Osteoblast (primary cell): ENCODE data around the gene RAB30. TPM values are rescaled to one million over a fixed set of nuclear protein-coding genes. Genes with fewer than 3 reads are reported as not detected.

Experiments
- DNase-seq: peaks from one replicate; pipeline ENCODE4 v3.0.0; 2011; ENCODE audit warnings: low spot score, mixed read lengths; ENCODE audit not compliant: insufficient read length; ENCODE audit errors: missing footprints
- H2AFZ ChIP-seq: 2 replicates; pipeline ENCODE4 v1.6.0; 2011; ENCODE audit warnings: mild to moderate bottlenecking, low read length
- H3K27ac ChIP-seq: 2 replicates; pipeline ENCODE4 v1.5.1; 2011; ENCODE audit warnings: mild to moderate bottlenecking, low read depth, low read length, moderate library complexity
- H3K27me3 ChIP-seq: 2 replicates; pipeline ENCODE4 v1.6.0; 2012; ENCODE audit warnings: mild to moderate bottlenecking, control low read depth, inconsistent platforms, low read length, moderate library complexity; ENCODE audit not compliant: insufficient read depth
- H3K36me3 ChIP-seq: 2 replicates; pipeline ENCODE4 v1.5.1; 2011; ENCODE audit warnings: mild to moderate bottlenecking, low read length, control low read depth, moderate library complexity; ENCODE audit not compliant: insufficient read depth
- H3K4me1 ChIP-seq: 2 replicates; pipeline ENCODE4 v1.5.1; 2011; ENCODE audit warnings: mild to moderate bottlenecking, low read length, control low read depth, moderate library complexity; ENCODE audit not compliant: insufficient read depth
- H3K4me2 ChIP-seq: 2 replicates; pipeline ENCODE4 v1.6.0; 2011; ENCODE audit warnings: mild to moderate bottlenecking, low read length; ENCODE audit not compliant: insufficient read depth
- H3K4me3 ChIP-seq: fragments of 200-600 bp; sonication (generic); 3 replicates; pipeline ENCODE4 v1.5.1; 2012; ENCODE audit warnings: mild to moderate bottlenecking, low read length, inconsistent platforms; ENCODE audit not compliant: insufficient read depth
- H3K79me2 ChIP-seq: 2 replicates; pipeline ENCODE4 v1.6.0; 2012; ENCODE audit warnings: mild to moderate bottlenecking, low read length, control low read depth, inconsistent platforms; ENCODE audit not compliant: insufficient read depth
- H3K9me3 ChIP-seq: 2 replicates; pipeline ENCODE4 v1.5.1; 2011; ENCODE audit warnings: low read depth, low read length, control low read depth
- H4K20me1 ChIP-seq: 2 replicates; pipeline ENCODE4 v1.6.0; 2012; ENCODE audit warnings: mild to moderate bottlenecking, low read length, control low read depth; ENCODE audit not compliant: insufficient read depth
- total RNA-seq: library from RNA; depleted of rRNA; stranded (reverse); fragments of >200 nt; gene quantifications from 2 replicates; pipeline ENCODE4 v1.2.3, GENCODE V29; 2012
- TF ChIP-seq, protein P1 (sequence below): IDR thresholded peaks from 2 replicates; pipeline ENCODE4 v1.5.1; 2011; ENCODE audit warnings: mild to moderate bottlenecking, low read depth, low read length, moderate library complexity; ENCODE audit errors: extremely low read depth

RAB30 gene
- total RNA-seq, 1 donor, result 21.0 TPM

DNA sequence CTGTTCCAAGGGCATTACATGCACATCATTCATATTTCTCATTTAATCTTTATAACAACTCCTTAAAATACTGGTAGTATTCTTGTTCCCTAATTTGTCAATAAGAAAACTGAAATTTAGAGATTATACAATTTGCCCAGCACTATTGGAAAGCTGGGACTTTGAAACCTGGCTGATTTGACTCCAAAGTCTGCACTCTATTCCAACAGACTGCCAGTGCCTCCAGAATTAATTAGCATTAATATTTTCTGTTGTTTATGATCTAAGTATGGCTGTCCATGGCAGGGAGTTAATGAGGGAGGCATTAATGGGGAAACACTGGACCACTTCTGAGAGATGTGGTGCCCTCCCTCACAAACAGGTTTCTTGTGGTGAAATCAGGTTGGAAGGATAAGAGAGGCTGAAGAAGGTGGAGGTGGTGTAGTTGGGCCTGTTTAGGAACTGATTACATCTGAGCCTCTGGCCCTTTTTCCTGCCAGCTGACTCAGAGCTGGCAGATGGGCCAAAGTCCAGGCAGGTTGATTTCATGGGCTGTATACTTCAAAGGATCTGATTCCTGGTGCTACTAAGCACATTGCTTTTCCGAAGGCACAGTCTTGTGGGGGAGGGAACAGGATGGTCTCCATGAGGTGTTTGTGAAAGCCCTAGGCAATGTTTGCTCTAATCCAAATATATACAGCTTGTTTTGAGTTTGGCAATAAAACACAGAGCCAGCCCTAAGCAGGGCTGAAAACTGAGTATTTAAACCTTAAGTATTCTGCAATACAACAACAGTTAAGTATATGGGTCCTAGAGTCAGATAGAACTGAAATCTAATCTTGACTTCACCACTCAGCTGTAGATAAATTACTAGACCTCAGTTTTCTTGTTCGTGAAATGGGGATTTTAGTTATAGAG lies 21.0 kb upstream of the RAB30 start:
- Histone ChIP-seq H3K9me3 (no peaks in the 10 kb centered on the region), H4K20me1 (no peaks in the 10 kb centered on the region), H2AFZ (no peak overlapping the region), H3K27ac (no peak overlapping the region), H3K4me3 (no peak overlapping the region), H3K4me1 (peaks cover 7% of the 10 kb centered on the region), H3K36me3 (no peaks in the 10 kb centered on the region), H3K4me2 (no peak overlapping the region), H3K27me3 (no peaks in the 10 kb centered on the region), H3K79me2 (no peaks in the 10 kb centered on the region)
- DNase-seq, result no peak
- TF ChIP-seq, protein P1, sequence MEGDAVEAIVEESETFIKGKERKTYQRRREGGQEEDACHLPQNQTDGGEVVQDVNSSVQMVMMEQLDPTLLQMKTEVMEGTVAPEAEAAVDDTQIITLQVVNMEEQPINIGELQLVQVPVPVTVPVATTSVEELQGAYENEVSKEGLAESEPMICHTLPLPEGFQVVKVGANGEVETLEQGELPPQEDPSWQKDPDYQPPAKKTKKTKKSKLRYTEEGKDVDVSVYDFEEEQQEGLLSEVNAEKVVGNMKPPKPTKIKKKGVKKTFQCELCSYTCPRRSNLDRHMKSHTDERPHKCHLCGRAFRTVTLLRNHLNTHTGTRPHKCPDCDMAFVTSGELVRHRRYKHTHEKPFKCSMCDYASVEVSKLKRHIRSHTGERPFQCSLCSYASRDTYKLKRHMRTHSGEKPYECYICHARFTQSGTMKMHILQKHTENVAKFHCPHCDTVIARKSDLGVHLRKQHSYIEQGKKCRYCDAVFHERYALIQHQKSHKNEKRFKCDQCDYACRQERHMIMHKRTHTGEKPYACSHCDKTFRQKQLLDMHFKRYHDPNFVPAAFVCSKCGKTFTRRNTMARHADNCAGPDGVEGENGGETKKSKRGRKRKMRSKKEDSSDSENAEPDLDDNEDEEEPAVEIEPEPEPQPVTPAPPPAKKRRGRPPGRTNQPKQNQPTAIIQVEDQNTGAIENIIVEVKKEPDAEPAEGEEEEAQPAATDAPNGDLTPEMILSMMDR, result no peak

- no peaks in the 10 kb centered on the region for H3K36me3 ChIP-seq
- TF ChIP-seq, protein P1, result no peak
- no peaks in the 10 kb centered on the region for H3K79me2 ChIP-seq
- H3K4me3 ChIP-seq, result no peak overlapping the region
- H3K4me1 ChIP-seq, result no peaks in the 10 kb centered on the region
- no peak for DNase-seq
- peaks cover 3% of the 10 kb centered on the region for H4K20me1 ChIP-seq
- no peak overlapping the region for H3K27ac ChIP-seq
- no peaks in the 10 kb centered on the region for H3K9me3 ChIP-seq
- H3K27me3 ChIP-seq, result no peaks in the 10 kb centered on the region
- no peak overlapping the region for H3K4me2 ChIP-seq
- H2AFZ ChIP-seq, result no peak overlapping the region
These were observed 17.3 kb upstream of the RAB30 start for GRCh38 chr11:83088965-83089364.

- TF ChIP-seq, protein P1, result peak; percentile 13
- no peaks in the 10 kb centered on the region for H3K9me3 ChIP-seq
- H3K27me3 ChIP-seq, result no peaks in the 10 kb centered on the region
- H3K4me1 ChIP-seq, result no peaks in the 10 kb centered on the region
- no peak overlapping the region for H3K27ac ChIP-seq
- DNase-seq, result no peak
- no peaks in the 10 kb centered on the region for H3K79me2 ChIP-seq
- H3K4me2 ChIP-seq, result no peak overlapping the region
- no peak overlapping the region for H2AFZ ChIP-seq
- no peak overlapping the region for H3K4me3 ChIP-seq
- H3K36me3 ChIP-seq, result no peaks in the 10 kb centered on the region
- H4K20me1 ChIP-seq, result peaks cover 3% of the 10 kb centered on the region
These were observed 15.3 kb upstream of the RAB30 start for GRCh38 chr11:83087035-83087434.

DNA sequence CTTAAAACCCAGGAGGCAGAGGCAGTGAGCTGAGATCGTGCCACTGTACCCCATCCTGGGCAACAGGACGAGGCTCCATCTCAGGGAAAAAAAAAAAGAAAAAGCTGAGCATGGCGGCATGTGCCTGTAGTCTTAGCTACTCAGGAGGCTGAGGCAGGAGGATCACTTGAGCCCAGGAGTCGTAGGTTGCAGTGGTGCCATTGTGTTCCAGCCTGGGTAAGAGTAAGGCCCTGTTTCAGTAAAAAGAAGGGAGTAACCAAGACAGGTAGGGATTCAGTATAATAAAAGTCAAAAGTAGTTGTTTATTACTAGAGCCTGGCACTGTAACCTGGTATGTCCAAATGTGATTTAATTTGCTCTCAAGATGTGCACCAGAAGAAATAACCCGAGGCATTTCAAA lies 8.1 kb upstream of the RAB30 start:
- TF ChIP-seq, protein P1, result no peak
- Histone ChIP-seq H3K27ac (no peak overlapping the region), H3K4me1 (no peaks in the 10 kb centered on the region), H3K36me3 (peaks cover 3% of the 10 kb centered on the region), H3K27me3 (no peaks in the 10 kb centered on the region), H3K4me3 (no peak overlapping the region), H3K79me2 (peaks cover 5% of the 10 kb centered on the region), H2AFZ (no peak overlapping the region), H3K9me3 (no peaks in the 10 kb centered on the region), H4K20me1 (no peaks in the 10 kb centered on the region), H3K4me2 (no peak overlapping the region)
- DNase-seq, result no peak
